K562 (cell line): Measurements from ENCODE around the gene GGA2. TPM values are rescaled to one million over a fixed set of nuclear protein-coding genes. Genes with fewer than 3 reads are reported as not detected.
A peak's percentile ranks its signal among the peaks of the same experiment; 100 is the strongest.

Source experiments
- ATAC-seq: fragments of 200-7000 bp; cut with Tn5 transposase; 3 replicates; pipeline ENCODE4 v1.9.1; 2020; ENCODE audit warnings: moderate library complexity
- BruUV-seq: library from RNA; stranded (reverse); fragments of 400-500 nt; replicated peaks from 2 replicates; lab custom pipeline; 2021; lab: Mats Ljungman, UMichigan
- CTCF ChIA-PET: fragments of 300-600 bp; formaldehyde crosslinking; extraction: SDS; loops from one replicate; lab custom pipeline; 2021; ENCODE audit warnings: low intra/inter-chr PET ratio; lab: Yijun Ruan, JAX
- POLR2A ChIA-PET: fragments of 300-600, 350-650 bp; sonication (Branson Sonifier 250); formaldehyde crosslinking; extraction: SDS; loops from one replicate; lab custom pipeline; 2021; ENCODE audit warnings: antibody characterized with exemption, inconsistent platforms; lab: Yijun Ruan, JAX
- DNase-seq, 4 experiments: peaks; one replicate each; pipeline versions ENCODE4 v3.0.0 to v3.0.0-alpha.2; 2011 to 2018; ENCODE audit warnings: low spot score in 3 of 4, mixed read lengths in 3 of 4; ENCODE audit errors: extremely low read depth in 1 of 4
- FAIRE-seq: peaks from 2 replicates; lab custom pipeline; 2011; peaks lifted over from hg19 to GRCh38; lab: Jason Lieb, UNC
- H2AFZ ChIP-seq: 2 replicates; pipeline ENCODE4 v1.6.0; 2011; ENCODE audit warnings: low read depth, low read length, control low read depth, inconsistent platforms
- H3K27ac ChIP-seq: fragments of 200-600 bp; 3 replicates; pipeline ENCODE4 v1.8.0; 2011; ENCODE audit warnings: low read depth, mild to moderate bottlenecking, control low read depth, inconsistent platforms, low read length, moderate library complexity, mixed read lengths; ENCODE audit errors: extremely low read depth
- H3K27me3 ChIP-seq, 2 experiments: fragments of 300-600 bp in 1 of 2; 2 replicates in 1 of 2; 3 replicates in 1 of 2; pipeline versions ENCODE4 v1.6.0 to v1.8.0; 2011; ENCODE audit warnings: inconsistent platforms in 2 of 2, low read length in 2 of 2, mild to moderate bottlenecking in 1 of 2, mixed read lengths in 1 of 2, moderate library complexity in 1 of 2; ENCODE audit not compliant: control insufficient read depth in 2 of 2, insufficient read depth in 2 of 2
- H3K36me3 ChIP-seq: fragments of 300-600 bp; 3 replicates; pipeline ENCODE4 v1.8.0; 2011; ENCODE audit warnings: mild to moderate bottlenecking, low read length, inconsistent platforms; ENCODE audit not compliant: control insufficient read depth, insufficient read depth
- H3K4me1 ChIP-seq, 2 experiments: fragments of 200-600 bp in 1 of 2; replicated peaks in 1 of 2; 2 replicates in 1 of 2; 3 replicates in 1 of 2; pipeline versions ENCODE4 v1.5.1 to v1.8.0; 2011; ENCODE audit warnings: inconsistent platforms in 2 of 2, low read length in 2 of 2, mild to moderate bottlenecking in 1 of 2, mixed read lengths in 1 of 2, moderate library complexity in 1 of 2; ENCODE audit not compliant: control insufficient read depth in 2 of 2, insufficient read depth in 2 of 2
- H3K4me2 ChIP-seq: 2 replicates; pipeline ENCODE4 v1.6.1; 2011; ENCODE audit warnings: low read length, control low read depth, inconsistent platforms, mixed read lengths; ENCODE audit not compliant: insufficient read depth
- H3K4me3 ChIP-seq: fragments of 200-600 bp; sonication (generic), shearing (Covaris generic); 2 replicates; pipeline ENCODE4 v1.5.1; 2016; ENCODE audit warnings: control low read depth, inconsistent platforms
- H3K79me2 ChIP-seq: fragments of 200-600 bp; 3 replicates; pipeline ENCODE4 v1.8.0; 2011; ENCODE audit warnings: low read length, inconsistent platforms; ENCODE audit not compliant: control insufficient read depth, insufficient read depth
- H3K9ac ChIP-seq, 2 experiments: 2 replicates each; pipeline versions ENCODE4 v1.6.0 to v1.6.1; 2011; ENCODE audit warnings: low read depth in 2 of 2, low read length in 2 of 2, control low read depth in 1 of 2, inconsistent platforms in 1 of 2, mild to moderate bottlenecking in 1 of 2, mixed read lengths in 1 of 2; ENCODE audit not compliant: insufficient read depth in 1 of 2
- H3K9me1 ChIP-seq: one replicate; pipeline ENCODE4 v1.6.0; 2011; ENCODE audit warnings: inconsistent platforms, mild to moderate bottlenecking, low read length, moderate library complexity; ENCODE audit not compliant: control insufficient read depth, insufficient read depth
- H3K9me3 ChIP-seq: replicated peaks from 2 replicates; pipeline ENCODE4 v1.5.1; 2011; ENCODE audit warnings: low read depth, low read length, inconsistent platforms; ENCODE audit not compliant: control insufficient read depth, insufficient read depth
- H4K20me1 ChIP-seq: replicated peaks from 2 replicates; pipeline ENCODE4 v1.6.1; 2011; ENCODE audit warnings: low read length, inconsistent platforms, mixed read lengths; ENCODE audit not compliant: control insufficient read depth, insufficient read depth
- ARID1B ChIP-seq: fragments of 450-650 bp; IDR thresholded peaks from 2 replicates; pipeline ENCODE4 v1.6.1; 2016; ENCODE audit warnings: antibody characterized with exemption, mild to moderate bottlenecking, inconsistent platforms
- FOXK2 ChIP-seq, 2 experiments: fragments of 450-650 bp; IDR thresholded peaks in 1 of 2; conservative IDR thresholded peaks in 1 of 2; 2 replicates each; pipeline ENCODE4 v1.6.1; 2016; ENCODE audit warnings: low read depth in 2 of 2, mild to moderate bottlenecking in 1 of 2
- NR2C2 ChIP-seq, 2 experiments: fragments of 200-800 bp in 1 of 2; sonication (Bioruptor generic) in 1 of 2; sonication (generic) in 1 of 2; formaldehyde crosslinking in 1 of 2; IDR thresholded peaks; 2 replicates each; pipeline versions ENCODE4 v1.6.1 to v1.8.0; 2016 to 2022; ENCODE audit warnings: mild to moderate bottlenecking in 1 of 2, missing compliant biosample characterization in 1 of 2, missing genetic modification characterization in 1 of 2, missing genetic modification reagents in 1 of 2
- PBX2 ChIP-seq, 2 experiments: IDR thresholded peaks in 1 of 2; conservative IDR thresholded peaks in 1 of 2; 2 replicates each; pipeline ENCODE4 v1.6.1; 2016; ENCODE audit warnings: low read depth in 2 of 2, mild to moderate bottlenecking in 1 of 2, missing compliant biosample characterization in 1 of 2, missing genetic modification characterization in 1 of 2, moderate library complexity in 1 of 2
- SAFB ChIP-seq: fragments of 200-400 bp; formaldehyde crosslinking; IDR thresholded peaks from 2 replicates; pipeline ENCODE4 v1.6.1; 2017; ENCODE audit warnings: low read depth, low read length, borderline replicate concordance
- SOX6 ChIP-seq: fragments of 450-650 bp; IDR thresholded peaks from 2 replicates; pipeline ENCODE4 v1.6.1; 2014; ENCODE audit warnings: mild to moderate bottlenecking
- STAT6 ChIP-seq: sonication (generic); formaldehyde crosslinking; IDR thresholded peaks from 2 replicates; pipeline ENCODE4 v1.8.1; 2023; ENCODE audit warnings: mild to moderate bottlenecking, missing genetic modification reagents
- ZNF212 ChIP-seq: fragments of 450-650 bp; formaldehyde crosslinking; IDR thresholded peaks from 2 replicates; pipeline ENCODE4 v1.4.0; 2020; ENCODE audit warnings: mild to moderate bottlenecking
- WGBS: fragments of 100-300 bp; shearing (Covaris generic); methylation state at CpG from one replicate; pipeline ENCODE4 v1.1.6; 2016; ENCODE audit warnings: low coverage, mixed read lengths; ENCODE audit not compliant: insufficient coverage; ENCODE audit errors: missing lambda C conversion rate; 5-methylcytosine and 5-hydroxymethylcytosine counted together
- in situ Hi-C: fragments of 300-500 bp; cut with MboI; formaldehyde crosslinking; loops from 4 replicates; pipeline ENCODE4 v1.15.0; 2018; ENCODE audit warnings: inconsistent platforms, mixed read lengths
- intact Hi-C: fragments of 100-400 bp; cut with micrococcal nuclease; formaldehyde crosslinking; loops from 2 replicates; pipeline ENCODE4 v1.14.2; 2022
- polyA plus RNA-seq, 8 experiments: library from polyadenylated mRNA; depleted of rRNA in 4 of 8; stranded (reverse) in 5 of 8; unstranded in 3 of 8; fragments of >200 nt; fragmentation: Nextera tagmentation in 2 of 8; fragmentation: Illumina TruSeq in 1 of 8; extraction: Ambion mirVana in 2 of 8; extraction: Trizol in 1 of 8; gene quantifications; 2 replicates each; pipeline versions ENCODE4 v1.2.1 to v1.2.3, GENCODE V29; 2011 to 2014; ENCODE audit warnings: inconsistent platforms in 1 of 8, missing spikeins in 1 of 8
- total RNA-seq, 7 experiments: library from RNA; depleted of rRNA in 6 of 7; stranded (reverse); fragments of >200 nt in 6 of 7; fragmentation: Illumina TruSeq in 2 of 7; extraction: Trizol in 2 of 7; gene quantifications; 2 replicates each; pipeline versions ENCODE4 v1.2.1 to v1.2.3, GENCODE V29; 2011 to 2021; ENCODE audit warnings: low replicate concordance in 1 of 7
- TF ChIP-seq, protein P1 (sequence below), 2 experiments: fragments of 450-650 bp; conservative IDR thresholded peaks; 2 replicates each; pipeline ENCODE4 v1.6.1; 2017; ENCODE audit warnings: mild to moderate bottlenecking in 2 of 2, moderate library complexity in 2 of 2
- TF ChIP-seq, protein P2 (sequence below): fragments of 200-800 bp; sonication (Bioruptor generic); IDR thresholded peaks from 2 replicates; pipeline ENCODE4 v1.6.1; 2017; ENCODE audit warnings: missing genetic modification characterization, missing compliant biosample characterization
- TF ChIP-seq, protein P3 (sequence below): sonication (generic); formaldehyde crosslinking; IDR thresholded peaks from 2 replicates; pipeline ENCODE4 v1.8.0; 2022; ENCODE audit warnings: mild to moderate bottlenecking, missing genetic modification reagents

The GGA2 gene
- total and polyA plus RNA-seq, 9 of the 15 experiments (the other 6 are each of a cell fraction or from before 2014, with no cell fraction given) = 11.9 to 133 (median 66.3) TPM

DNA sequence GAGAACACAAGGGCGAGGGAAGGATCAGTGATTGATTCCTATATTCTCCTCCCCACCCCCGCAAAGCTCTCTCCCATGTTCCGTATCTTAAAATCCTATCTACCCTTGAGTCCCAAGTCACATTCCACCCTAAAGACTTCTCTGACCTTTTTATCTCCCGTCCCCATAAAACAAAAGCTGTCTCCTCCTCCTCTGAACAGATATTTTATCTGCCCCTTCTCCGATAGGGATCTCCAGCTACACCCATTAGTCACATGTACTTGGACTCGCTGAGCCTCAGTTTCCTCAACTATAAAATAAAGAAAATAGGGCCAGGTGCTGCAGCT lies 12.8 kb downstream of the GGA2 start:
- DNase-seq (peak in 1 of 4 experiments; percentile 28), FAIRE-seq (no peak), ATAC-seq (no peak)
- no peaks in the 10 kb centered on the region for H3K27me3 ChIP-seq
- H3K4me3 ChIP-seq = no peak overlapping the region
- ChIA-PET POLR2A (interaction anchor here (0.6 to 2.3 kb wide), 9 partner anchors 8 to 1002 kb away, joined by 3 to 6 read pairs (median 4); no protein-coding TSS in a partner anchor), CTCF (no interaction called here)
- H2AFZ ChIP-seq = no peak overlapping the region
- no TSS peak for BruUV-seq
- H4K20me1 ChIP-seq = peaks cover 34% of the 10 kb centered on the region
- H3K9me3 ChIP-seq = no peaks in the 10 kb centered on the region
- intact Hi-C loops (no loop called here), in situ Hi-C loops (no loop called here)
- peaks cover 10 to 36% of the 10 kb centered on the region in 2 experiments; a peak in 4 of 5 replicates for H3K4me1 ChIP-seq
- H3K79me2 ChIP-seq = peaks cover 65% of the 10 kb centered on the region
- no peak overlapping the region for H3K4me2 ChIP-seq
- H3K9me1 ChIP-seq = no peaks in the 10 kb centered on the region
- H3K27ac ChIP-seq = no peak overlapping the region
- WGBS = 25% methylated on average over 6 of the region's 6 CpGs
- peaks cover 67% of the 10 kb centered on the region for H3K36me3 ChIP-seq
- peak overlapping the region in 1 of 2 experiments; percentile 68; a peak in 1 of 4 replicates for H3K9ac ChIP-seq
- TF ChIP-seq ARID1B (peak; percentile 21; the same call in 1 of the 2 replicates), SAFB (no peak), NR2C2 (CRISPR knock-in tag; IDR thresholded peaks at IDR 0.05) (no peak), NR2C2 (tag; IDR thresholded peaks at IDR 0.05) (peak; percentile 58), ZNF212 (no peak), STAT6 (CRISPR knock-in tag) (no peak), PBX2 (CRISPR knock-in tag; IDR thresholded peaks at IDR 0.05; ENCODE audit: low read depth) (no peak), PBX2 (tag; conservative IDR thresholded peaks at IDR 0.05; ENCODE audit: low read depth) (0 out of 2 replicates have a peak, but pooled peaks have one; percentile 42), FOXK2 (conservative IDR thresholded peaks at IDR 0.05 in 1 of 2, IDR thresholded peaks at IDR 0.05 in 1 of 2; ENCODE audit: low read depth in 2 of 2) (peak in 1 of 2 experiments; percentile 1; a peak in 1 of 4 replicates), SOX6 (peak; percentile 27; the same call in 1 of the 2 replicates)
- TF ChIP-seq, protein P1, sequence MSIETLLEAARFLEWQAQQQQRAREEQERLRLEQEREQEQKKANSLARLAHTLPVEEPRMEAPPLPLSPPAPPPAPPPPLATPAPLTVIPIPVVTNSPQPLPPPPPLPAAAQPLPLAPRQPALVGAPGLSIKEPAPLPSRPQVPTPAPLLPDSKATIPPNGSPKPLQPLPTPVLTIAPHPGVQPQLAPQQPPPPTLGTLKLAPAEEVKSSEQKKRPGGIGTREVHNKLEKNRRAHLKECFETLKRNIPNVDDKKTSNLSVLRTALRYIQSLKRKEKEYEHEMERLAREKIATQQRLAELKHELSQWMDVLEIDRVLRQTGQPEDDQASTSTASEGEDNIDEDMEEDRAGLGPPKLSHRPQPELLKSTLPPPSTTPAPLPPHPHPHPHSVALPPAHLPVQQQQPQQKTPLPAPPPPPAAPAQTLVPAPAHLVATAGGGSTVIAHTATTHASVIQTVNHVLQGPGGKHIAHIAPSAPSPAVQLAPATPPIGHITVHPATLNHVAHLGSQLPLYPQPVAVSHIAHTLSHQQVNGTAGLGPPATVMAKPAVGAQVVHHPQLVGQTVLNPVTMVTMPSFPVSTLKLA (conservative IDR thresholded peaks at IDR 0.05) = peak in 1 of 2 experiments; percentile 4; a peak in 1 of 4 replicates
- TF ChIP-seq, protein P2, sequence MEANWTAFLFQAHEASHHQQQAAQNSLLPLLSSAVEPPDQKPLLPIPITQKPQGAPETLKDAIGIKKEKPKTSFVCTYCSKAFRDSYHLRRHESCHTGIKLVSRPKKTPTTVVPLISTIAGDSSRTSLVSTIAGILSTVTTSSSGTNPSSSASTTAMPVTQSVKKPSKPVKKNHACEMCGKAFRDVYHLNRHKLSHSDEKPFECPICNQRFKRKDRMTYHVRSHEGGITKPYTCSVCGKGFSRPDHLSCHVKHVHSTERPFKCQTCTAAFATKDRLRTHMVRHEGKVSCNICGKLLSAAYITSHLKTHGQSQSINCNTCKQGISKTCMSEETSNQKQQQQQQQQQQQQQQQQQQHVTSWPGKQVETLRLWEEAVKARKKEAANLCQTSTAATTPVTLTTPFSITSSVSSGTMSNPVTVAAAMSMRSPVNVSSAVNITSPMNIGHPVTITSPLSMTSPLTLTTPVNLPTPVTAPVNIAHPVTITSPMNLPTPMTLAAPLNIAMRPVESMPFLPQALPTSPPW (CRISPR knock-in tag) = peak; percentile 16; the same call in 1 of the 2 replicates
- TF ChIP-seq, protein P3, sequence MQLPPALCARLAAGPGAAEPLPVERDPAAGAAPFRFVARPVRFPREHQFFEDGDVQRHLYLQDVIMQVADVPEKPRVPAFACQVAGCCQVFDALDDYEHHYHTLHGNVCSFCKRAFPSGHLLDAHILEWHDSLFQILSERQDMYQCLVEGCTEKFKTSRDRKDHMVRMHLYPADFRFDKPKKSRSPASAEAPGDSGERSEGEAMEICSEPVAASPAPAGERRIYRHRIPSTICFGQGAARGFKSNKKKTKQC (CRISPR knock-in tag) = no peak
